HCT116 (cell line): Measurements from ENCODE around the gene TBC1D23. TPM values are rescaled to one million over a fixed set of nuclear protein-coding genes. Genes with fewer than 3 reads are reported as not detected.

Experiments
- ATAC-seq: fragments of 200-7000 bp; cut with Tn5 transposase; 2 replicates; pipeline ENCODE4 v1.9.1; 2020; ENCODE audit warnings: mild to moderate bottlenecking, moderate library complexity
- BruUV-seq: library from RNA; stranded (reverse); fragments of 400-500 nt; replicated peaks from 2 replicates; lab custom pipeline; 2021; lab: Mats Ljungman, UMichigan
- CTCF ChIA-PET: fragments of 300-600 bp; sonication (Branson Sonifier 250); formaldehyde crosslinking; loops from one replicate; lab custom pipeline; 2021; ENCODE audit warnings: antibody characterized with exemption; lab: Charles Lee
- POLR2A ChIA-PET: fragments of 300-600, 350-600 bp; sonication (Branson Sonifier 250); formaldehyde crosslinking; loops from one replicate; lab custom pipeline; 2021; ENCODE audit warnings: antibody characterized with exemption; lab: Charles Lee
- RAD21 ChIA-PET, 2 experiments: fragments of 300-600 bp; sonication (Branson Sonifier 250); formaldehyde crosslinking; loops; one replicate each; lab custom pipeline; 2023; ENCODE audit warnings: low total read pairs in 2 of 2; ENCODE audit not compliant: uncharacterized antibody in 2 of 2, unreplicated experiment in 2 of 2, low non-redundant PET in 1 of 2; lab: Charles Lee
- DNase-seq: peaks from one replicate; pipeline ENCODE4 v3.0.0-alpha.2; 2010; ENCODE audit warnings: low read depth, low spot score
- H2AFZ ChIP-seq: fragments of 200-600 bp; shearing (Covaris generic), sonication (generic); 2 replicates; pipeline ENCODE4 v1.6.1; 2017; ENCODE audit warnings: low read depth, mixed run types, mixed read lengths, antibody characterized with exemption, low read length; ENCODE audit not compliant: poor library complexity, severe bottlenecking
- H3K27ac ChIP-seq: 2 replicates; pipeline ENCODE4 v1.5.1; 2012; ENCODE audit warnings: low read depth, low read length
- H3K27me3 ChIP-seq: fragments of 200-600 bp; sonication (generic); 2 replicates; pipeline ENCODE4 v1.6.1; 2016; ENCODE audit warnings: mixed run types, low read length, mixed read lengths; ENCODE audit not compliant: insufficient read depth
- H3K36me3 ChIP-seq, 2 experiments: fragments of 200-500 bp in 1 of 2; fragments of 200-600 bp in 1 of 2; sonication (Bioruptor generic) in 1 of 2; sonication (generic) in 1 of 2; 2 replicates each; pipeline versions ENCODE4 v1.5.1 to v1.6.1; 2014 to 2016; ENCODE audit warnings: low read length in 2 of 2, inconsistent platforms in 1 of 2, mixed read lengths in 1 of 2, mixed run types in 1 of 2; ENCODE audit not compliant: insufficient read depth in 2 of 2, control insufficient read depth in 1 of 2
- H3K4me1 ChIP-seq, 2 experiments: fragments of 200-600 bp in 1 of 2; sonication (generic) in 1 of 2; 2 replicates each; pipeline versions ENCODE4 v1.5.1 to v1.6.1; 2012 to 2017; ENCODE audit warnings: low read length in 2 of 2, inconsistent platforms in 1 of 2, mild to moderate bottlenecking in 1 of 2, mixed read lengths in 1 of 2, mixed run types in 1 of 2, moderate library complexity in 1 of 2; ENCODE audit not compliant: insufficient read depth in 2 of 2, control insufficient read depth in 1 of 2
- H3K4me2 ChIP-seq: fragments of 200-600 bp; sonication (generic); 2 replicates; pipeline ENCODE4 v1.6.1; 2017; ENCODE audit warnings: mixed run types, low read length, mixed read lengths
- H3K4me3 ChIP-seq, 2 experiments: fragments of 200-600 bp in 1 of 2; sonication (generic) in 1 of 2; replicated peaks in 1 of 2; 2 replicates each; pipeline ENCODE4 v1.5.1; 2011 to 2016; ENCODE audit warnings: low read length in 2 of 2, control low read depth in 1 of 2, low read depth in 1 of 2, mild to moderate bottlenecking in 1 of 2, mixed read lengths in 1 of 2, mixed run types in 1 of 2
- H3K79me2 ChIP-seq: fragments of 200-600 bp; sonication (generic); 2 replicates; pipeline ENCODE4 v1.6.1; 2017; ENCODE audit warnings: mild to moderate bottlenecking, mixed run types, low read length, moderate library complexity, mixed read lengths; ENCODE audit not compliant: insufficient read depth
- H3K9ac ChIP-seq: fragments of 200-600 bp; sonication (generic); 2 replicates; pipeline ENCODE4 v1.6.1; 2016; ENCODE audit warnings: low read length, mixed read lengths
- H3K9me2 ChIP-seq: fragments of 200-600 bp; sonication (generic), shearing (Covaris generic); 2 replicates; pipeline ENCODE4 v1.6.1; 2017; ENCODE audit warnings: mixed run types, mild to moderate bottlenecking, moderate library complexity; ENCODE audit not compliant: insufficient read depth
- H3K9me3 ChIP-seq, 2 experiments: fragments of 200-500 bp in 1 of 2; fragments of 200-600 bp in 1 of 2; sonication (Bioruptor generic) in 1 of 2; sonication (generic) in 1 of 2; 2 replicates each; pipeline ENCODE4 v1.6.1; 2014 to 2017; ENCODE audit warnings: low read length in 2 of 2, mixed read lengths in 2 of 2, inconsistent platforms in 1 of 2, low read depth in 1 of 2, mild to moderate bottlenecking in 1 of 2, mixed run types in 1 of 2, moderate library complexity in 1 of 2; ENCODE audit not compliant: control insufficient read depth in 1 of 2, insufficient read depth in 1 of 2
- H4K20me1 ChIP-seq: fragments of 200-600 bp; sonication (generic), shearing (Covaris generic); 2 replicates; pipeline ENCODE4 v1.6.1; 2017; ENCODE audit warnings: mixed run types, mild to moderate bottlenecking, moderate library complexity; ENCODE audit not compliant: insufficient read depth
- CBX3 ChIP-seq: IDR thresholded peaks from 2 replicates; pipeline ENCODE4 v1.6.1; 2012; ENCODE audit warnings: low read depth
- CEBPB ChIP-seq: IDR thresholded peaks from 2 replicates; pipeline ENCODE4 v1.6.1; 2012; ENCODE audit warnings: low read depth
- EGR1 ChIP-seq: IDR thresholded peaks from 2 replicates; pipeline ENCODE4 v1.6.1; 2012; ENCODE audit warnings: low read depth
- ELF1 ChIP-seq: IDR thresholded peaks from 2 replicates; pipeline ENCODE4 v1.6.1; 2012; ENCODE audit warnings: low read depth, borderline replicate concordance
- EZH2phosphoT487 ChIP-seq: fragments of 200-600 bp; IDR thresholded peaks from 2 replicates; pipeline ENCODE4 v1.6.1; 2018; ENCODE audit warnings: antibody characterized with exemption, borderline replicate concordance
- MAX ChIP-seq: IDR thresholded peaks from 2 replicates; pipeline ENCODE4 v1.6.1; 2012
- POLR2A ChIP-seq: IDR thresholded peaks from 2 replicates; pipeline ENCODE4 v1.7.0; 2011; ENCODE audit warnings: borderline replicate concordance; ENCODE audit not compliant: insufficient read depth, insufficient read length; ENCODE audit errors: extremely low read depth
- RAD21 ChIP-seq: IDR thresholded peaks from 2 replicates; pipeline ENCODE4 v1.6.1; 2012; ENCODE audit warnings: low read depth, mild to moderate bottlenecking
- REST ChIP-seq: IDR thresholded peaks from 2 replicates; pipeline ENCODE4 v1.6.1; 2012; ENCODE audit warnings: low read depth
- SIN3A ChIP-seq: IDR thresholded peaks from 2 replicates; pipeline ENCODE4 v1.6.1; 2012; ENCODE audit warnings: low read depth
- SP1 ChIP-seq: IDR thresholded peaks from 2 replicates; pipeline ENCODE4 v1.6.1; 2012; ENCODE audit warnings: low read depth
- SRF ChIP-seq: IDR thresholded peaks from 2 replicates; pipeline ENCODE4 v1.6.1; 2012; ENCODE audit warnings: low read depth
- ZBTB33 ChIP-seq: IDR thresholded peaks from 2 replicates; pipeline ENCODE4 v1.6.1; 2011; ENCODE audit warnings: mild to moderate bottlenecking, low read length, moderate library complexity; ENCODE audit not compliant: insufficient replicate concordance; ENCODE audit errors: extremely low read depth
- ZFX ChIP-seq: fragments of 450-650 bp; IDR thresholded peaks from 2 replicates; pipeline ENCODE4 v1.6.1; 2017
- intact Hi-C: fragments of 100-400 bp; cut with micrococcal nuclease; formaldehyde crosslinking; loops from 2 replicates; pipeline ENCODE4 v1.10.0; 2022
- total RNA-seq: library from RNA; stranded (reverse); gene quantifications from one replicate; pipeline ENCODE4 v1.2.1, GENCODE V29; 2021; ENCODE audit not compliant: unreplicated experiment
- TF ChIP-seq, protein P1 (sequence below): IDR thresholded peaks from 2 replicates; pipeline ENCODE4 v1.6.1; 2012

Gene TBC1D23
- total RNA-seq, 1 experiment from 2014 or later, result 21.9 TPM

DNA sequence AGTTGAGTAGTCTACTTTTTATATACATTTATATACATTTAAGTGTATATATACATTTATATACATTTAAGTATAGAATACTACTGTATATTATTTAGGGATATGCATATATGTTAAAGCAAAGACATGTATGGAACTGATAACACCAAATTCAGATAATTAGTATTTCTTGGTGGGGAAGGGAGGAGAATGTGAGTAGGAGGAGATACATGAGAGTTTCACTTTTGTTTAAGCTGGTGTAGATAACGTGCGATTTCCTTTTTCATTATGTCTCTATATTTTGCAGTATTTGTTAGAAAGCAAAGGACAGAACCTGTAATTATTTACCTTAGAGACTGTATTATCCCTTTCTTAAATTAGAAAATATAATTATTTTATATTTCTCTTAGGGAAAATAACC is 57.1 kb downstream of the TBC1D23 start:
- Histone ChIP-seq H3K27ac (no peak overlapping the region), H3K4me2 (no peak overlapping the region), H3K4me3 (no peak overlapping the region), H2AFZ (no peak overlapping the region), H3K79me2 (no peaks in the 10 kb centered on the region), H3K9ac (no peak overlapping the region), H4K20me1 (no peaks in the 10 kb centered on the region), H3K4me1 (peaks cover 3 to 4% of the 10 kb centered on the region in 2 experiments; a peak in 2 of 4 replicates), H3K36me3 (no peaks in the 10 kb centered on the region), H3K27me3 (no peaks in the 10 kb centered on the region), H3K9me2 (no peaks in the 10 kb centered on the region), H3K9me3 (no peaks in the 10 kb centered on the region)
- no TSS peak for BruUV-seq
- TF ChIP-seq CBX3 (no peak), POLR2A (no peak), RAD21 (no peak), EZH2phosphoT487 (no peak), SIN3A (no peak)
- TF ChIP-seq, protein P1, sequence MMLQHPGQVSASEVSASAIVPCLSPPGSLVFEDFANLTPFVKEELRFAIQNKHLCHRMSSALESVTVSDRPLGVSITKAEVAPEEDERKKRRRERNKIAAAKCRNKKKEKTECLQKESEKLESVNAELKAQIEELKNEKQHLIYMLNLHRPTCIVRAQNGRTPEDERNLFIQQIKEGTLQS, result no peak
- no peak for ATAC-seq
- DNase-seq, result no peak
- ChIA-PET CTCF (no interaction called here), POLR2A (no interaction called here), RAD21 (no interaction called here)
- intact Hi-C loops, result loop anchor here (5.0 to 10.0 kb wide), 5 partner anchors 144 to 879 kb away; no protein-coding TSS in a partner anchor

- RAD21 ChIA-PET, result interaction anchor here in 1 of 2 experiments (0.7 kb wide), 1 partner anchor 282 kb away, joined by 3 read pairs; no protein-coding TSS in a partner anchor
- H3K4me2 ChIP-seq, result no peak overlapping the region
- POLR2A ChIA-PET, result no interaction called here
- H3K79me2 ChIP-seq, result no peaks in the 10 kb centered on the region
- no peak overlapping the region for H3K9ac ChIP-seq
- DNase-seq (no peak), ATAC-seq (no peak)
- no peak overlapping the region for H2AFZ ChIP-seq
- BruUV-seq, result no TSS peak
- CTCF ChIA-PET, result no interaction called here
- H3K4me3 ChIP-seq, result no peak overlapping the region
- intact Hi-C loops, result loop anchor here (5.0 to 10.0 kb wide), 5 partner anchors 142 to 877 kb away; no protein-coding TSS in a partner anchor
- no peak overlapping the region for H3K27ac ChIP-seq
- no peaks in the 10 kb centered on the region for H4K20me1 ChIP-seq
- H3K27me3 ChIP-seq, result no peaks in the 10 kb centered on the region
- peaks cover 3 to 4% of the 10 kb centered on the region in 2 experiments; a peak in 2 of 4 replicates for H3K4me1 ChIP-seq
- no peaks in the 10 kb centered on the region for H3K36me3 ChIP-seq
- no peaks in the 10 kb centered on the region for H3K9me3 ChIP-seq
- H3K9me2 ChIP-seq, result no peaks in the 10 kb centered on the region
- TF ChIP-seq MAX, result no peak
- no peak for TF ChIP-seq EZH2phosphoT487
- no peak for TF ChIP-seq SP1
- TF ChIP-seq CBX3, result no peak
- no peak for TF ChIP-seq ZFX
- no peak for TF ChIP-seq SRF
- no peak for TF ChIP-seq ZBTB33
- no peak for TF ChIP-seq EGR1
- no peak for TF ChIP-seq POLR2A
- TF ChIP-seq CEBPB, result no peak
- no peak for TF ChIP-seq RAD21
- TF ChIP-seq, protein P1, result no peak
- TF ChIP-seq ELF1, result no peak
- no peak for TF ChIP-seq REST
Measured at GRCh38 chr3:100319951-100320350, 59.2 kb downstream of the TBC1D23 start.
